SK-N-SH (cell line): ENCODE data around the gene CACNG3. TPM values are rescaled to one million over a fixed set of nuclear protein-coding genes. Genes with fewer than 3 reads are reported as not detected.

ENCODE experiments used
- CTCF ChIA-PET: fragments of 300-600, 350-600 bp; formaldehyde crosslinking; extraction: SDS; loops from one replicate; lab custom pipeline; 2021; lab: Yijun Ruan, JAX
- POLR2A ChIA-PET: fragments of 350-600 bp; sonication (Branson Sonifier 250); formaldehyde crosslinking; extraction: SDS; loops from one replicate; lab custom pipeline; 2020; ENCODE audit warnings: antibody characterized with exemption, inconsistent platforms; lab: Yijun Ruan, JAX
- DNase-seq: peaks from one replicate; pipeline ENCODE4 v3.0.0; 2012
- H2AFZ ChIP-seq: fragments of 200-600 bp; sonication (generic); 2 replicates; pipeline ENCODE4 v1.8.1; 2016; ENCODE audit warnings: antibody characterized with exemption, mild to moderate bottlenecking, low read depth
- H3F3A ChIP-seq: fragments of 200-600 bp; sonication (generic); replicated peaks from 2 replicates; pipeline ENCODE3; 2016; ENCODE audit warnings: antibody characterized with exemption, mild to moderate bottlenecking; ENCODE audit not compliant: insufficient read depth
- H3K27ac ChIP-seq, 2 experiments: fragments of 200-500 bp in 1 of 2; fragments of 200-600 bp in 1 of 2; sonication (Bioruptor generic) in 1 of 2; sonication (generic), shearing (Covaris generic) in 1 of 2; 2 replicates each; pipeline versions ENCODE4 v1.5.1 to v1.6.1; 2014 to 2016; ENCODE audit warnings: low read depth in 2 of 2, inconsistent platforms in 1 of 2, low read length in 1 of 2, mild to moderate bottlenecking in 1 of 2, mixed read lengths in 1 of 2
- H3K27me3 ChIP-seq: fragments of 200-600 bp; sonication (generic), shearing (Covaris generic); 2 replicates; pipeline ENCODE4 v1.6.1; 2016; ENCODE audit warnings: mixed run types; ENCODE audit not compliant: insufficient read depth
- H3K36me3 ChIP-seq, 2 experiments: fragments of 200-500 bp in 1 of 2; fragments of 200-600 bp in 1 of 2; sonication (Bioruptor generic) in 1 of 2; sonication (generic) in 1 of 2; replicated peaks in 1 of 2; 2 replicates each; pipeline versions ENCODE3 to v1.5.1; 2014 to 2016; ENCODE audit warnings: low read length in 1 of 2, mild to moderate bottlenecking in 1 of 2; ENCODE audit not compliant: insufficient read depth in 2 of 2, control insufficient read depth in 1 of 2
- H3K4me1 ChIP-seq, 2 experiments: fragments of 200-500 bp in 1 of 2; fragments of 200-600 bp in 1 of 2; sonication (Bioruptor generic) in 1 of 2; sonication (generic), shearing (Covaris generic) in 1 of 2; 2 replicates each; pipeline versions ENCODE4 v1.5.1 to v1.6.1; 2014 to 2016; ENCODE audit warnings: low read depth in 1 of 2, low read length in 1 of 2, mixed run types in 1 of 2; ENCODE audit not compliant: insufficient read depth in 2 of 2, control insufficient read depth in 1 of 2
- H3K4me2 ChIP-seq: fragments of 200-600 bp; sonication (generic), shearing (Covaris generic); 2 replicates; pipeline ENCODE4 v1.6.1; 2017; ENCODE audit warnings: mixed run types
- H3K4me3 ChIP-seq, 2 experiments: fragments of 200-500 bp in 1 of 2; fragments of 200-600 bp in 1 of 2; sonication (Bioruptor generic) in 1 of 2; sonication (generic), shearing (Covaris generic) in 1 of 2; 2 replicates each; pipeline versions ENCODE4 v1.5.1 to v1.8.1; 2014 to 2016; ENCODE audit warnings: low read depth in 2 of 2, inconsistent platforms in 1 of 2, low read length in 1 of 2, mild to moderate bottlenecking in 1 of 2, mixed read lengths in 1 of 2, moderate library complexity in 1 of 2
- H3K79me2 ChIP-seq: fragments of 200-600 bp; sonication (generic); 2 replicates; pipeline ENCODE4 v1.8.1; 2017; ENCODE audit warnings: mild to moderate bottlenecking; ENCODE audit not compliant: insufficient read depth
- H3K9ac ChIP-seq: fragments of 200-600 bp; sonication (generic); 2 replicates; pipeline ENCODE4 v1.6.1; 2017; ENCODE audit warnings: mixed run types
- H3K9me2 ChIP-seq: fragments of 200-600 bp; sonication (generic); 2 replicates; pipeline ENCODE4 v1.6.1; 2017; ENCODE audit warnings: mixed run types
- H3K9me3 ChIP-seq: fragments of 200-600 bp; sonication (generic); 2 replicates; pipeline ENCODE4 v1.6.1; 2017; ENCODE audit warnings: mixed run types, mild to moderate bottlenecking, moderate library complexity
- H4K20me1 ChIP-seq: fragments of 200-600 bp; sonication (generic); 2 replicates; pipeline ENCODE4 v1.6.1; 2017; ENCODE audit warnings: mild to moderate bottlenecking, mixed run types; ENCODE audit not compliant: insufficient read depth
- ELF1 ChIP-seq: IDR thresholded peaks from 2 replicates; pipeline ENCODE4 v1.4.0; 2012
- FOSL2 ChIP-seq: IDR thresholded peaks from 2 replicates; pipeline ENCODE4 v1.4.0; 2012; ENCODE audit warnings: low read depth, mild to moderate bottlenecking, moderate library complexity, borderline replicate concordance
- FOXJ3 ChIP-seq: sonication (generic); formaldehyde crosslinking; IDR thresholded peaks from 2 replicates; pipeline ENCODE4 v1.5.1; 2020; ENCODE audit warnings: mild to moderate bottlenecking, missing genetic modification reagents
- JUND ChIP-seq: IDR thresholded peaks from 2 replicates; pipeline ENCODE4 v1.4.0; 2012
- MEF2A ChIP-seq: IDR thresholded peaks from 2 replicates; pipeline ENCODE4 v1.4.0; 2012; ENCODE audit warnings: low read depth, borderline replicate concordance
- NRF1 ChIP-seq: IDR thresholded peaks from 2 replicates; pipeline ENCODE4 v1.6.1; 2012; ENCODE audit warnings: low read depth, mild to moderate bottlenecking, low read length
- PBX3 ChIP-seq: IDR thresholded peaks from 2 replicates; pipeline ENCODE4; 2012
- POLR2AphosphoS5 ChIP-seq: IDR thresholded peaks from 2 replicates; pipeline ENCODE4 v1.6.1; 2012; ENCODE audit warnings: low read depth, low read length
- RXRA ChIP-seq: IDR thresholded peaks from 2 replicates; pipeline ENCODE4 v1.4.0; 2012; ENCODE audit warnings: low read depth, mild to moderate bottlenecking, borderline replicate concordance
- SMC3 ChIP-seq: IDR thresholded peaks from 2 replicates; pipeline ENCODE4 v1.6.1; 2012; ENCODE audit warnings: low read depth, low read length, improper control_type of control experiment
- TEAD4 ChIP-seq: IDR thresholded peaks from 2 replicates; pipeline ENCODE4 v1.4.0; 2012; ENCODE audit warnings: mild to moderate bottlenecking, borderline replicate concordance; ENCODE audit not compliant: insufficient read depth
- YY1 ChIP-seq: IDR thresholded peaks from 2 replicates; pipeline ENCODE4 v1.4.0; 2012; ENCODE audit warnings: low read depth, mild to moderate bottlenecking
- ZBTB33 ChIP-seq: IDR thresholded peaks from 2 replicates; pipeline ENCODE4 v1.4.0; 2012; ENCODE audit warnings: low read depth, borderline replicate concordance
- WGBS: methylation state at CpG from one replicate; pipeline ENCODE4 v1.1.6; 2017; ENCODE audit warnings: low lambda C conversion rate; 5-methylcytosine and 5-hydroxymethylcytosine counted together
- polyA plus RNA-seq, 3 experiments: library from polyadenylated mRNA; depleted of rRNA; stranded (reverse); fragments of >200 nt; gene quantifications; 2 replicates each; pipeline ENCODE4 v1.2.3, GENCODE V29; 2012
- TF ChIP-seq, protein P1 (sequence below): IDR thresholded peaks from 2 replicates; pipeline ENCODE4 v1.4.0; 2012; ENCODE audit warnings: low read depth
- TF ChIP-seq, protein P2 (sequence below): fragments of 150-350 bp; IDR thresholded peaks from 2 replicates; pipeline ENCODE4 v1.6.1; 2017; ENCODE audit warnings: antibody characterized with exemption, low read length, low read depth, borderline replicate concordance
- TF ChIP-seq, protein P3 (sequence below): IDR thresholded peaks from 2 replicates; pipeline ENCODE4 v1.4.0; 2012; ENCODE audit warnings: low read depth, borderline replicate concordance

The CACNG3 gene
- polyA plus RNA-seq, 1 of the 3 experiments (the other 2 are of a cell fraction), result not detected

- CTCF ChIA-PET, result no interaction called here
- no peak overlapping the region for H3K9ac ChIP-seq
These were observed 111.1 kb downstream of the CACNG3 start for GRCh38 chr16:24367186-24367710.

DNA sequence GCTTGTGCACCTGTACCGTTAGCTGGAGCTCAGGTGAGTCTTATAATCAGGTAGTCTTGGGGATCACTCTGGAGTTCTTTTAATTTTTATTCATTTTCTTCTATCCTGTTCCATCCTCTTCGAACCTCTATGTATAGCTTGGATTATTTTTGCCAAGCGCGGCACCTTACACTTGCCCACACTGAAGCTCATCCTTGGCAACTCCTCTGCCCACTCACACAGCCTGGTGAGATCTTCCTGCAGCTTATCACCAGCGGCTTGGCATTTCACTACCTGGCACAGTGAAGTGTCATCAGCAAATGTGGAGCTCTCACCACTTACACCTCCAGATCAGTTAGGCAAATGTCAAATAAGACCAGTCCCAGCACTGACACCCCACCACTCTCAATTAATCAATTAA, 116.7 kb downstream of the CACNG3 start:
- Histone ChIP-seq H3K9me2 (no peaks in the 10 kb centered on the region), H3F3A (no peaks in the 10 kb centered on the region), H3K4me3 (no peak overlapping the region), H3K36me3 (no peaks in the 10 kb centered on the region), H2AFZ (no peak overlapping the region), H4K20me1 (no peaks in the 10 kb centered on the region), H3K4me2 (no peak overlapping the region), H3K27me3 (no peaks in the 10 kb centered on the region), H3K9me3 (no peaks in the 10 kb centered on the region), H3K79me2 (no peaks in the 10 kb centered on the region), H3K9ac (no peak overlapping the region), H3K4me1 (no peaks in the 10 kb centered on the region), H3K27ac (no peak overlapping the region)
- CTCF ChIA-PET, result interaction anchor here (1.1 kb wide), 1 partner anchor 9 kb away, joined by 3 read pairs; no protein-coding TSS in a partner anchor
- no peak for TF ChIP-seq MEF2A
- TF ChIP-seq POLR2AphosphoS5, result no peak
- no peak for TF ChIP-seq FOXJ3
- no peak for TF ChIP-seq YY1
- no peak for TF ChIP-seq JUND
- no peak for TF ChIP-seq PBX3
- TF ChIP-seq FOSL2, result no peak
- TF ChIP-seq ZBTB33, result no peak
- no peak for TF ChIP-seq NRF1
- no peak for DNase-seq
- POLR2A ChIA-PET, result no interaction called here
- 40% methylated on average over 5 of the region's 5 CpGs for WGBS

More at GRCh38 chr16:24367186-24367710, 111.1 kb downstream of the CACNG3 start:
- no peaks in the 10 kb centered on the region for H3K4me1 ChIP-seq
- DNase-seq, result no peak
- no peaks in the 10 kb centered on the region for H3K9me3 ChIP-seq
- no peak overlapping the region for H3K27ac ChIP-seq
- no peaks in the 10 kb centered on the region for H3K79me2 ChIP-seq
- H3K27me3 ChIP-seq, result no peaks in the 10 kb centered on the region
- WGBS, result 20% methylated on average over 5 of the region's 5 CpGs
- POLR2A ChIA-PET, result no interaction called here
- no peaks in the 10 kb centered on the region for H4K20me1 ChIP-seq
- no peak overlapping the region for H2AFZ ChIP-seq
- H3K4me2 ChIP-seq, result no peak overlapping the region
- no peaks in the 10 kb centered on the region for H3K36me3 ChIP-seq
- H3K9me2 ChIP-seq, result no peaks in the 10 kb centered on the region
- TF ChIP-seq RXRA, result no peak
- no peak for TF ChIP-seq MEF2A
- TF ChIP-seq NRF1, result no peak
- TF ChIP-seq, protein P1, sequence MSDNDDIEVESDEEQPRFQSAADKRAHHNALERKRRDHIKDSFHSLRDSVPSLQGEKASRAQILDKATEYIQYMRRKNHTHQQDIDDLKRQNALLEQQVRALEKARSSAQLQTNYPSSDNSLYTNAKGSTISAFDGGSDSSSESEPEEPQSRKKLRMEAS, result no peak
- no peak for TF ChIP-seq TEAD4
- TF ChIP-seq SMC3, result no peak
- TF ChIP-seq, protein P2, sequence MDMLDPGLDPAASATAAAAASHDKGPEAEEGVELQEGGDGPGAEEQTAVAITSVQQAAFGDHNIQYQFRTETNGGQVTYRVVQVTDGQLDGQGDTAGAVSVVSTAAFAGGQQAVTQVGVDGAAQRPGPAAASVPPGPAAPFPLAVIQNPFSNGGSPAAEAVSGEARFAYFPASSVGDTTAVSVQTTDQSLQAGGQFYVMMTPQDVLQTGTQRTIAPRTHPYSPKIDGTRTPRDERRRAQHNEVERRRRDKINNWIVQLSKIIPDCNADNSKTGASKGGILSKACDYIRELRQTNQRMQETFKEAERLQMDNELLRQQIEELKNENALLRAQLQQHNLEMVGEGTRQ, result no peak
- TF ChIP-seq FOSL2, result no peak
- TF ChIP-seq, protein P3, sequence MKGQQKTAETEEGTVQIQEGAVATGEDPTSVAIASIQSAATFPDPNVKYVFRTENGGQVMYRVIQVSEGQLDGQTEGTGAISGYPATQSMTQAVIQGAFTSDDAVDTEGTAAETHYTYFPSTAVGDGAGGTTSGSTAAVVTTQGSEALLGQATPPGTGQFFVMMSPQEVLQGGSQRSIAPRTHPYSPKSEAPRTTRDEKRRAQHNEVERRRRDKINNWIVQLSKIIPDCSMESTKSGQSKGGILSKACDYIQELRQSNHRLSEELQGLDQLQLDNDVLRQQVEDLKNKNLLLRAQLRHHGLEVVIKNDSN, result no peak
- no peak for TF ChIP-seq JUND
- no peak for TF ChIP-seq ELF1
- TF ChIP-seq, all 33 proteins: peak for 0
- Histone ChIP-seq H3F3A (no peaks in the 10 kb centered on the region), H3K4me3 (no peak overlapping the region)
